ENCODE results near the gene EEFSEC.

DNA sequence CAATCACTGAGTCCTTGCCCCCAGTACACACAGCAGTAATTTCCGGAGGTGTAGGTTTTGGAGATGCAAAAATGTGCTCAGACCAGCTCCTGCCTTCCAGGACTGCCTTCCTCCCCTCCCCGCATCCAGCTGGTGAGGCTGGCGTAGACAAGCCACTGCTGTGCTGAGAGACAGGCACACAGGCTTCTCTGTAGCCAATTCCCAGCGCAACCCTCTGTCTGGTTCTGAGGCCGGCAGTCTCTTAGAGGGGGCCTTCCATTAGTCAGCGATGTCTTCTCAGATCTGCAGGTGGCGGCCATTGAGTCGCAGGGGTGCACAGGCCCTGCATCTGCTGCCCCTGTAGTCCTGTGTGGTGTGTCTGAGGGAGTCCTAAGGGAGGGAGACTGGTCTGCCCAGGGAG lies 199.0 kb downstream of the EEFSEC start:
- TF ChIP-seq, protein P1, sequence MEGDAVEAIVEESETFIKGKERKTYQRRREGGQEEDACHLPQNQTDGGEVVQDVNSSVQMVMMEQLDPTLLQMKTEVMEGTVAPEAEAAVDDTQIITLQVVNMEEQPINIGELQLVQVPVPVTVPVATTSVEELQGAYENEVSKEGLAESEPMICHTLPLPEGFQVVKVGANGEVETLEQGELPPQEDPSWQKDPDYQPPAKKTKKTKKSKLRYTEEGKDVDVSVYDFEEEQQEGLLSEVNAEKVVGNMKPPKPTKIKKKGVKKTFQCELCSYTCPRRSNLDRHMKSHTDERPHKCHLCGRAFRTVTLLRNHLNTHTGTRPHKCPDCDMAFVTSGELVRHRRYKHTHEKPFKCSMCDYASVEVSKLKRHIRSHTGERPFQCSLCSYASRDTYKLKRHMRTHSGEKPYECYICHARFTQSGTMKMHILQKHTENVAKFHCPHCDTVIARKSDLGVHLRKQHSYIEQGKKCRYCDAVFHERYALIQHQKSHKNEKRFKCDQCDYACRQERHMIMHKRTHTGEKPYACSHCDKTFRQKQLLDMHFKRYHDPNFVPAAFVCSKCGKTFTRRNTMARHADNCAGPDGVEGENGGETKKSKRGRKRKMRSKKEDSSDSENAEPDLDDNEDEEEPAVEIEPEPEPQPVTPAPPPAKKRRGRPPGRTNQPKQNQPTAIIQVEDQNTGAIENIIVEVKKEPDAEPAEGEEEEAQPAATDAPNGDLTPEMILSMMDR (conservative IDR thresholded peaks at IDR 0.05): no peak
- no peak for TF ChIP-seq EZH2 (IDR thresholded peaks at IDR 0.05; ENCODE audit: low read depth)
